GM19324 (cell line): ENCODE measurements around the gene PRKCZ.
"Not testable (repeated sequence)": the region's sequence is repeated elsewhere in the genome, so short reads cannot be mapped to it uniquely, and the experiment has no call there.

ENCODE experiments used
- ATAC-seq: cut with Tn5 transposase; IDR thresholded peaks from one replicate; pipeline ENCODE4 v1.9.1; 2021; ENCODE audit warnings: mild to moderate bottlenecking, moderate library complexity; ENCODE audit not compliant: unreplicated experiment, low FRiP score

Gene PRKCZ

GRCh38 chr1:2130156-2130555, 79.9 kb downstream of the PRKCZ start:
- no peak for ATAC-seq

- no peak for ATAC-seq
These were observed 80.7 kb downstream of the PRKCZ start for GRCh38 chr1:2130871-2131289.

GRCh38 chr1:2132222-2133038, 82.2 kb downstream of the PRKCZ start:
- no peak for ATAC-seq

GRCh38 chr1:2133039-2133878, 83.0 kb downstream of the PRKCZ start:
- ATAC-seq = no peak

- no peak for ATAC-seq
These were observed 83.6 kb downstream of the PRKCZ start for GRCh38 chr1:2133879-2134215.

GRCh38 chr1:2134266-2134620, 84.0 kb downstream of the PRKCZ start:
- no peak for ATAC-seq

GRCh38 chr1:2134621-2135307, 84.6 kb downstream of the PRKCZ start:
- ATAC-seq = no peak

- ATAC-seq = no peak
These were observed 85.2 kb downstream of the PRKCZ start for GRCh38 chr1:2135441-2135841.

- ATAC-seq = no peak
These were observed 85.7 kb downstream of the PRKCZ start for GRCh38 chr1:2135941-2136340.

- no peak for ATAC-seq
These were observed 86.4 kb downstream of the PRKCZ start for GRCh38 chr1:2136386-2137235.

- ATAC-seq = no peak
These were observed 87.3 kb downstream of the PRKCZ start for GRCh38 chr1:2137257-2138121.

- not testable (repeated sequence) for ATAC-seq
These were observed 88.9 kb downstream of the PRKCZ start for GRCh38 chr1:2139156-2139555.

GRCh38 chr1:2141025-2141424, 90.8 kb downstream of the PRKCZ start:
- no peak for ATAC-seq

- no peak for ATAC-seq
These were observed 93.7 kb downstream of the PRKCZ start for GRCh38 chr1:2143814-2144500.

- ATAC-seq = no peak
These were observed 94.4 kb downstream of the PRKCZ start for GRCh38 chr1:2144501-2145090.

- no peak for ATAC-seq
These were observed 96.0 kb downstream of the PRKCZ start for GRCh38 chr1:2145946-2146835.

- ATAC-seq = no peak
These were observed 96.8 kb downstream of the PRKCZ start for GRCh38 chr1:2146836-2147517.
